Duodenal mucosa (tissue), 2 donors: Measurements from ENCODE around the gene MINAR1.

Experiments
- H3K27ac ChIP-seq: one replicate; pipeline ENCODE4 v1.7.0; 2013; ENCODE audit warnings: low read depth, low read length
- H3K27me3 ChIP-seq, 2 donors: one replicate each; pipeline ENCODE4 v1.7.0; 2013; ENCODE audit warnings: low read length in 2 of 2, control low read depth in 1 of 2; ENCODE audit not compliant: insufficient read depth in 2 of 2, control insufficient read depth in 1 of 2
- H3K36me3 ChIP-seq, 2 donors: one replicate each; pipeline ENCODE4 v1.7.0; 2013; ENCODE audit warnings: low read length in 2 of 2, control low read depth in 1 of 2; ENCODE audit not compliant: insufficient read depth in 2 of 2, control insufficient read depth in 1 of 2
- H3K4me1 ChIP-seq, 2 donors: one replicate each; pipeline ENCODE4 v1.7.0; 2013; ENCODE audit warnings: low read length in 2 of 2, control low read depth in 1 of 2; ENCODE audit not compliant: insufficient read depth in 2 of 2, control insufficient read depth in 1 of 2
- H3K4me3 ChIP-seq, 2 donors: one replicate each; pipeline ENCODE4 v1.7.0; 2013; ENCODE audit warnings: low read length in 2 of 2, low read depth in 1 of 2
- H3K9ac ChIP-seq, 2 donors: one replicate each; pipeline ENCODE4 v1.7.0; 2013; ENCODE audit warnings: low read length in 2 of 2, low read depth in 1 of 2
- H3K9me3 ChIP-seq, 2 donors: one replicate each; pipeline ENCODE4 v1.7.0; 2013; ENCODE audit warnings: low read length in 2 of 2, control low read depth in 1 of 2; ENCODE audit not compliant: control insufficient read depth in 1 of 2

Gene MINAR1

DNA sequence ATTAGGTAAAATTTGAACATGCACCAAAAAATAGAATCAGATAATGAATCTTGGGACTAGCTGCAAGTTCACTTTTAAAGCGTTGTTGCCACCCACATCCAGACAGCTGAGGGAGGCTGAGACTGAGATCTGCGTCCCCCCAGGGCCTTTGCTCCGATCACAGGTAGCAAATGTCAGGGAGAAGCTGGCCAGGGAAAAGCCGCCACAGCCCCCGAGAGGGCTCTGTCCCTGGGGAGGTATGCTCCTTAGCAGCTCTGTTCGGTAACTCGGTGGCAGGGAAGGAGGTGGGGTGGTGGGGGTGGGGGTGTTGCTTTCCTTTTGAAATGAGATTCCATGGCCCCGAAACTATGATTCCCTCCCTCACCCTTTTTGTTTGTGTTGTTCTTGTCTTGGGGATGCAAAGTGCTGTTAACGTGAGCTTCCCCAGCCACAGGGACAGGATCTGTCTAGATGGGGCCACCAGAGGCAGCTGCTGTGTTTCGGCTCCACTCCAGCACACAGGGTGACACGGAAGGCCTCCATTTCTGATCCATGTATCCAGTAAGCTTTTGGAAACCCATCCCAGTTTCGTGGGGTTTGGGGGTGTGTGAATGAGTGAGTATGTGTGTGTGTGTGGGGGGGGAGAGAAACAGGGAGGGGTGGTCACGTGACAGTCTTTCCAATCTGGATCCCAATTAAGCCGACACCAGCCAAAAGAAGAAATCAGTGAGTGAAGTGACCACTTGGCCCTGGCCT lies 1.1 kb upstream of the MINAR1 start:
- H3K9ac ChIP-seq, result no peak overlapping the region
- no peaks in the 10 kb centered on the region for H3K36me3 ChIP-seq
- H3K9me3 ChIP-seq, result no peaks in the 10 kb centered on the region
- no peaks in the 10 kb centered on the region for H3K4me1 ChIP-seq
- H3K4me3 ChIP-seq, result peak overlapping the region; percentile 40 to 48
- H3K27ac ChIP-seq, result no peak overlapping the region
- H3K27me3 ChIP-seq, result peaks cover 45 to 55% of the 10 kb centered on the region in 2 donors

DNA sequence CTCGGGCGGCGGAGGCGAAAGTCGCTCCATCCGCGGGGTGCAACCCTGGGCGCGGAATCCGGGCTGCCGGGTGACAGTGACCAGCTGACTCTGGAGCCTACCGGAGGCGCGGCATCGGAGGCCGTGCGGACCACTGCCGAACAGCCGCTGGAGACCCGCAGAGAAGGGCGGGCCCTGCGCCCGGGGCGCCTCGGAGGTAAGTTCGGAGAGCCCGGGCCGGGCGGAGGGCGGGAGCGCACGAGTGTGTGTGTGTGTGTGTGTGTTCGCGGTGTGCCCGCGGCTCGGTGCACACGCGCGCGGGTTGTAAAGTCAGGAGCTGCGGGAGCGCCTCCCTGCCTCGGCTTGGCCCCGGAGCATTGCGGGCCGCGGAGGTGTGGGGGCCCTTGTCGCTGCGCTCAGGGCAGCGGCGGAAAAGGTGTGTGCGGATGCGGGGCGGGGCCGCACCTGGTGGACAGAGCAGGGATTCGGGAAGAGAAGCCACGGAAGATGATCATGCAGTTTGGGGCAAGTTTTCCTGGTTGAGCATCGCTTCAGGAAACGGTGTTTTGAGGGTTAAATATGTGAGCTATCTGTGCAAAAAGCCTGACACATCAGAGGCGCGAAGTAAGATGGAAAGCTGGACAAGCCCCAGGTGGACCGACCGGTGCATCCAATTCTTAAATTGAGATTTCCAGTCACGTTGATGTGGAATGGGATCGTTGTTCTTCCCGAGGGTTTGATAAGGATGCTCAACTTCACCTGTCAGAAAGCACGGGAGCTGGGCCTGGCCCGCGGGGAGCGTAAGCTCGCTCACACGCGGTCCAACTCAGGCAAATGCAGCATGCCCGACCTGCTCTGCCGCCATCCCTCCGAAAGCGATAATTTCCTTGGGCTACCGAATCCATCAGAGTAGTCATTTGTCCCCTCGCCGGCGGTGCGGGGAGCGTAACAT lies 474 bp downstream of the MINAR1 start:
- H3K9me3 ChIP-seq, result no peaks in the 10 kb centered on the region
- H3K4me1 ChIP-seq, result no peaks in the 10 kb centered on the region
- H3K36me3 ChIP-seq, result no peaks in the 10 kb centered on the region
- H3K27ac ChIP-seq, result no peak overlapping the region
- H3K4me3 ChIP-seq, result peak overlapping the region; percentile 7 to 48
- no peak overlapping the region for H3K9ac ChIP-seq
- peaks cover 45 to 51% of the 10 kb centered on the region in 2 donors for H3K27me3 ChIP-seq

DNA sequence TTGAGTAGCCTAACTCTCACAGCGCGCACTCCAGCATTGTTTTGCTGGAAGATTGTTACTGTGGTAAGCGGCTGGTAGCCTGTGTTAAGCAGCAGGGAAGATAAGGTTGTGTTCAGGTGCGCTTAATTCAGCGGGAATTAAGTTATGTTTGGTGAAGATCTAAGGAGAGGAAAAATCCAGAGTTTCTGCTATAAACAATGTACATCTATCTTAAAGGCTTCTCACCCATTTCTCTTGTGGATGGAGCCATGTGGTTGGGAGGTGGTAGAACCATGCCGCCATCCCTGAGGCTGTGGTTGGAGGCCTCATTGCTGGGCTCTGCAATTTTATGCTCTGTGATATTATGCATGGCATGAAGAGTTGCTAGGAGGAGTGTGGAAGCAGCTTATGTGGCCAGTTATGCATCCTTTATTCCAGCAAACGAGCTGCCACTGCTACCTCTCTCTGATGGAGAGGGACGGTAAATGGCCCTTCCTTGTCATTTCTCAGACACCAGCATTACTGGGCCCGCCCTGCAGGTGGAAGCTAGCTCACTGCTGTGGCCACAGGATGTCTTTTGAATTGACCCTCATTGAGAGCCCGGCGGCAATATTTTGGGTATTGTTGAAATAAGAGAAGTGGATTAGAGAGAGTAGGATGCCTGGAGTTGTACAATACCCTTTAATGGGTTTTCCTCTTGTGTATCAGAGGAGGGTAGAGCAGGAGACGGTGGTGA lies 1.3 kb downstream of the MINAR1 start:
- Histone ChIP-seq H3K27ac (no peak overlapping the region), H3K4me1 (no peaks in the 10 kb centered on the region), H3K9me3 (no peaks in the 10 kb centered on the region), H3K9ac (no peak overlapping the region), H3K4me3 (no peak overlapping the region), H3K36me3 (no peaks in the 10 kb centered on the region), H3K27me3 (peaks cover 45 to 51% of the 10 kb centered on the region in 2 donors)

DNA sequence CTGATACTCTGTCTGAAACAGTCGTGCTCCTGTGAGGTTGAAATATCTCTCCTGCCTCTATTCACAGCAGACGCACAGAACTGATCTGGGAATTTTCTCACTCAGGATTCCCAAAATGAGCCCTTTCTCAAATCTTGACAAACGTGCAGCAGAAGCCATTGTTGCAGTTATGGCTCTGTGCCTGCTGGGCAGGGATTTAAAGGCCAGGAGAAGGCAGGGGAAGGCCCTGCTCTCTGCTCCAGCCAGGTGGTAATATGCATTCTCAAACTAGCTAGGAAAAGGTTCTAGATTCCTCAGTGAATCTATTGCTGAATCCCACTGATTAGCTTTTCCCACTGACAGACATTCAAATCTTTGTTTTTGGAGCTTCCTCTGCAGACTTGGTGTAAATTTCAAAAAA lies 2.2 kb downstream of the MINAR1 start:
- no peaks in the 10 kb centered on the region for H3K4me1 ChIP-seq
- H3K4me3 ChIP-seq, result no peak overlapping the region
- H3K9ac ChIP-seq, result no peak overlapping the region
- H3K36me3 ChIP-seq, result no peaks in the 10 kb centered on the region
- no peak overlapping the region for H3K27ac ChIP-seq
- no peaks in the 10 kb centered on the region for H3K9me3 ChIP-seq
- H3K27me3 ChIP-seq, result peaks cover 44 to 45% of the 10 kb centered on the region in 2 donors

GRCh38 chr15:79436037-79436780 lies 4.1 kb downstream of the MINAR1 start:
- peaks cover 25 to 28% of the 10 kb centered on the region in 2 donors for H3K27me3 ChIP-seq
- H3K4me1 ChIP-seq, result no peaks in the 10 kb centered on the region
- no peak overlapping the region for H3K4me3 ChIP-seq
- no peaks in the 10 kb centered on the region for H3K36me3 ChIP-seq
- H3K9me3 ChIP-seq, result no peaks in the 10 kb centered on the region
- H3K9ac ChIP-seq, result no peak overlapping the region
- H3K27ac ChIP-seq, result no peak overlapping the region

- H3K27me3 ChIP-seq, result peaks cover 21% of the 10 kb centered on the region in 2 donors
- no peak overlapping the region for H3K9ac ChIP-seq
- H3K4me1 ChIP-seq, result no peaks in the 10 kb centered on the region
- H3K9me3 ChIP-seq, result no peaks in the 10 kb centered on the region
- no peaks in the 10 kb centered on the region for H3K36me3 ChIP-seq
- H3K4me3 ChIP-seq, result no peak overlapping the region
- H3K27ac ChIP-seq, result no peak overlapping the region
Measured at GRCh38 chr15:79437275-79438000, 5.3 kb downstream of the MINAR1 start.

DNA sequence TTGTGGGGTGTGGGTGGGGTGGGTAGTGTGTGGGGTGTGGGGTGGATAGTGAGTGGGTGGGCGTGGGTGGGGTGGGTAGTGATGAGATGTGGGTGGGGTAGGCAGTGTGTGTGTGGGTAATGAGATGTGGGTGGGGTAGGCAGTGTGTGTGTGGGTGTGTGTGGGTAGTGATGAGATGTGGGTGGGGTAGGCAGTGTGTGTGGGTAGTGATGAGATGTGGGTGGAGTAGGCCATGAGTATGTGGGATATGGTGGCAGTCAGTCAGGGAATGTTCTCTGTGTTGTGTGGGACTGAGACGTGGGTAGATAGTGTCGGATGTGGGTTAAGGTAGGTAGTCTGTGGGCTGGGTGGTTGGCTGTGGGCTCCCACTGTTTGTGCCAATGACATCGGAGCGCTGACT lies 7.1 kb downstream of the MINAR1 start:
- H3K9ac ChIP-seq, result no peak overlapping the region
- H3K4me1 ChIP-seq, result no peaks in the 10 kb centered on the region
- peaks cover 3 to 4% of the 10 kb centered on the region in 2 donors for H3K27me3 ChIP-seq
- H3K36me3 ChIP-seq, result no peaks in the 10 kb centered on the region
- no peaks in the 10 kb centered on the region for H3K9me3 ChIP-seq
- no peak overlapping the region for H3K27ac ChIP-seq
- H3K4me3 ChIP-seq, result no peak overlapping the region

DNA sequence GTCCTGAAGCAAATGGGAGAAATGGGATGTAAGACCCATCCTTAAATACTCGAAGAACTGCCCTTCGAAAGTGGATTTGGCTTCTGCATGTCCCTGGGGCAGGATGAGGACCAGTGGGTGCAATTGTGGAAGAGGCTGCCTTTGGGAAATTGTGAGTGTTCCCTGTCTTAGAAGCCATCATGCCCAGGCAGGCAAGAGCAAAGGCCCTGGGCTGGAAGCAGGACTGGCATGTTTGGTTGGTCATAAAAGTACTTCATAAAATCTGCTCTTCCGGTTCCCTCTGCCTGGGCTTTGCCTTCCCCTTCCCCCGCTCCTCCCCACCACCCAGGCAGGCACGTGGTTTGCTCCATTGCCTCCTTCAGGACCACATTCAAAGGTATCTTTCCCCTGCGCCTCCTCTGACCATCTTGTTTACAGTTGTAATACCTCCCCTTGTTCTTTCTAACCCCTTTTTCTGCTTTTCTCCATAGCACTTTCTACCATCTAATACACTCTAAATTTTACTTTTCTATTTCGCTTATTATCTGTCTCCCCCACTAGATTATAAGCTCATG lies 8.3 kb downstream of the MINAR1 start:
- no peak overlapping the region for H3K4me3 ChIP-seq
- H3K9ac ChIP-seq, result no peak overlapping the region
- no peaks in the 10 kb centered on the region for H3K27me3 ChIP-seq
- H3K36me3 ChIP-seq, result no peaks in the 10 kb centered on the region
- no peaks in the 10 kb centered on the region for H3K4me1 ChIP-seq
- no peak overlapping the region for H3K27ac ChIP-seq
- H3K9me3 ChIP-seq, result peaks cover 0 to 1% of the 10 kb centered on the region in 2 donors

DNA sequence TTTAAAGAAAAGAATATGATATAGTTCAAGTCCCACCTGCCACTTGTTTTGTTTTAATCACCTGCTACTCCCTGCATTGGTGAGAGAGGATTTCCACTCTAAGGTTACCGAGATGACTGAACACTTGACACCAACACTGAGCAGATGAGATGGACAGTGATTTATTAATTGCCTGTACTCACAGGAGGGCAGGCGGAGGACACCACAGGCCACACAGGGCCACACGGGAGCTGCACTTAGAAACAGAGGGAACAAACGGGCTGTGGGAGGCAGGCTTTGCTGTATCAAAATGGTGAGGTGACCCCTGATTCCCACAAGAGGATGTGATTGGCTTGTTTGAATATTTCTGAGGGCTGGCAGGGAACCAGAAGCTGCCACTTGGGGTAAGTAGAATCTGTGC lies 10.8 kb downstream of the MINAR1 start:
- no peaks in the 10 kb centered on the region for H3K4me1 ChIP-seq
- H3K36me3 ChIP-seq, result no peaks in the 10 kb centered on the region
- H3K9me3 ChIP-seq, result peaks cover 1 to 5% of the 10 kb centered on the region in 2 donors
- H3K27me3 ChIP-seq, result no peaks in the 10 kb centered on the region
- H3K9ac ChIP-seq, result no peak overlapping the region
- H3K4me3 ChIP-seq, result no peak overlapping the region
- no peak overlapping the region for H3K27ac ChIP-seq
